ENCODE results near the gene PER1.

The PER1 gene

DNA sequence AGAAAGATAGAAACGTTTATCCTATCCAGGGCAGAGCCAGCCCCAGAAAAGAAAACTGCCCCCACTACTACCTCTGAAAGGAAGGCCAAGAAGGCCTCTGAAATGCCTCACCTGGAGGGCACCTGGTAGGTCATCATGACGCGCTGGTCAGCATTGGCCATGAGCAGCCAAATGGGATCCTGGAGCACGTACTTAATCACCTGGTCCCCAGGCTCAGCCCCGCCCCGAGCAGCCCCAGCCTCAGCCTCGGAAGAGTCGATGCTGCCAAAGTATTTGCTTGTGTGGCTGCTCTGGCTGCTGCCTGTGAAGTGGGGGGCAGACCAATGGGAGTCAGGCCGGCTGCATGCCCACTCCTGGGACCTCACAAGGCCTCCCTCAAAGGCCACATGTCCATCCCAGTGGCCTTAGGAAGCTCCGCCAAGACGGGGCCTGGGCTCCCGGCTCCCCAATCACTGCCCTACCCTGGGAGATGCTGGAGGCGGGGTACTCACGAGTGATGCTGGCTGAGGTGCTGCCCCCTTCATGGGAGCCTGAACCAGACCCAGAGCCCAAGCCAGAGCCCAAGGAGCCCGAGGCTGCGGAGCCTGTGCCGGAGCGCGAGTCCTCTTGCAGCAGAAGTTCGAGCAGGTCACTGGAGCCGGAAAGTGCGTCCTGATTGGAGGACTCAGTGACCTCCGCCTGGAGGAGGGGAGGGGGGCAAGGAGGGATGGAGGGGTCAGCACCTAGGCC is 9.9 kb downstream of the PER1 start:
- Histone ChIP-seq H2AFZ (ENCODE audit: low read length) (no peak overlapping the region), H3K79me2 (ENCODE audit: insufficient read depth, low read length) (no peaks in the 10 kb centered on the region), H3F3A (ENCODE audit: low read depth) (peaks cover 5% of the 10 kb centered on the region; the same call in 1 of the 2 replicates), H3K9ac (ENCODE audit: low read depth, low read length, poor library complexity, severe bottlenecking) (no peak overlapping the region), H4K20me1 (ENCODE audit: insufficient read depth, low read length, poor library complexity, severe bottlenecking) (no peaks in the 10 kb centered on the region), H3K9me2 (replicated peaks; ENCODE audit: low read depth, low read length) (no peaks in the 10 kb centered on the region), H3K9me3 (ENCODE audit: insufficient read depth, low read depth, low read length) (no peaks in the 10 kb centered on the region), H3K4me3 (ENCODE audit: low read length, poor library complexity, severe bottlenecking) (no peak overlapping the region), H3K27me3 (ENCODE audit: insufficient read depth, low read length, poor library complexity, severe bottlenecking) (no peaks in the 10 kb centered on the region), H3K4me1 (ENCODE audit: insufficient read depth, low read length, poor library complexity, severe bottlenecking) (peaks cover 16% of the 10 kb centered on the region), H3K4me2 (ENCODE audit: low read depth, low read length, poor library complexity, severe bottlenecking) (no peak overlapping the region), H3K36me3 (ENCODE audit: insufficient read depth, low read length) (peaks cover 27% of the 10 kb centered on the region; the same call in 1 of the 2 replicates)
- TF ChIP-seq, protein P1, sequence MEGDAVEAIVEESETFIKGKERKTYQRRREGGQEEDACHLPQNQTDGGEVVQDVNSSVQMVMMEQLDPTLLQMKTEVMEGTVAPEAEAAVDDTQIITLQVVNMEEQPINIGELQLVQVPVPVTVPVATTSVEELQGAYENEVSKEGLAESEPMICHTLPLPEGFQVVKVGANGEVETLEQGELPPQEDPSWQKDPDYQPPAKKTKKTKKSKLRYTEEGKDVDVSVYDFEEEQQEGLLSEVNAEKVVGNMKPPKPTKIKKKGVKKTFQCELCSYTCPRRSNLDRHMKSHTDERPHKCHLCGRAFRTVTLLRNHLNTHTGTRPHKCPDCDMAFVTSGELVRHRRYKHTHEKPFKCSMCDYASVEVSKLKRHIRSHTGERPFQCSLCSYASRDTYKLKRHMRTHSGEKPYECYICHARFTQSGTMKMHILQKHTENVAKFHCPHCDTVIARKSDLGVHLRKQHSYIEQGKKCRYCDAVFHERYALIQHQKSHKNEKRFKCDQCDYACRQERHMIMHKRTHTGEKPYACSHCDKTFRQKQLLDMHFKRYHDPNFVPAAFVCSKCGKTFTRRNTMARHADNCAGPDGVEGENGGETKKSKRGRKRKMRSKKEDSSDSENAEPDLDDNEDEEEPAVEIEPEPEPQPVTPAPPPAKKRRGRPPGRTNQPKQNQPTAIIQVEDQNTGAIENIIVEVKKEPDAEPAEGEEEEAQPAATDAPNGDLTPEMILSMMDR (conservative IDR thresholded peaks at IDR 0.05; ENCODE audit: low read length): no peak
- no peak for TF ChIP-seq EZH2phosphoT487 (IDR thresholded peaks at IDR 0.05; ENCODE audit: borderline replicate concordance)

DNA sequence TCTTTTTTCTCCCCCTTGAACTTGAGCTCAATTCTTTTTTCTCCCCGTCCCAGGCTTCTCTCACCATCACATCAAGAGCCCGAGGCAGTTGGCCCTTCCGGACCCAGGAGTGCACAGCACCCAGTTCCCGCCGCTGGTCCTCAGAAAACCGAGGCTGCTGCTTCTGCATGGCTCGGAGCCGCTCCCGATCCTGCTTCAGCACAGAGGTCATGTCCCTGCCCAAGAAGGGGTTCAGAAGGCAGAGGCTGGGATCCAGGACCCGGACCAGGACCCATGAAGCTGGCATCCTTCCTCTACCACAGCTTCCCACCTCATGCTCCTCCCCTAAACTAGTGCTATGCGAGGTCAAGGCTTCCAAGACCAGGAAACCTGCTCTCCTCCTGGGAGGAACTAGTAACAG is 10.5 kb downstream of the PER1 start:
- Histone ChIP-seq H3K9ac (ENCODE audit: low read depth, low read length, poor library complexity, severe bottlenecking) (no peak overlapping the region), H4K20me1 (ENCODE audit: insufficient read depth, low read length, poor library complexity, severe bottlenecking) (no peaks in the 10 kb centered on the region), H2AFZ (ENCODE audit: low read length) (no peak overlapping the region), H3K27me3 (ENCODE audit: insufficient read depth, low read length, poor library complexity, severe bottlenecking) (no peaks in the 10 kb centered on the region), H3K79me2 (ENCODE audit: insufficient read depth, low read length) (no peaks in the 10 kb centered on the region), H3K4me1 (ENCODE audit: insufficient read depth, low read length, poor library complexity, severe bottlenecking) (peaks cover 16% of the 10 kb centered on the region), H3K9me3 (ENCODE audit: insufficient read depth, low read depth, low read length) (no peaks in the 10 kb centered on the region), H3F3A (ENCODE audit: low read depth) (peaks cover 5% of the 10 kb centered on the region; the same call in 1 of the 2 replicates), H3K9me2 (replicated peaks; ENCODE audit: low read depth, low read length) (no peaks in the 10 kb centered on the region), H3K36me3 (ENCODE audit: insufficient read depth, low read length) (peaks cover 26% of the 10 kb centered on the region; the same call in 1 of the 2 replicates), H3K4me3 (ENCODE audit: low read length, poor library complexity, severe bottlenecking) (no peak overlapping the region), H3K4me2 (ENCODE audit: low read depth, low read length, poor library complexity, severe bottlenecking) (no peak overlapping the region)
- TF ChIP-seq, protein P1 (conservative IDR thresholded peaks at IDR 0.05; ENCODE audit: low read length): no peak
- no peak for TF ChIP-seq EZH2phosphoT487 (IDR thresholded peaks at IDR 0.05; ENCODE audit: borderline replicate concordance)

DNA sequence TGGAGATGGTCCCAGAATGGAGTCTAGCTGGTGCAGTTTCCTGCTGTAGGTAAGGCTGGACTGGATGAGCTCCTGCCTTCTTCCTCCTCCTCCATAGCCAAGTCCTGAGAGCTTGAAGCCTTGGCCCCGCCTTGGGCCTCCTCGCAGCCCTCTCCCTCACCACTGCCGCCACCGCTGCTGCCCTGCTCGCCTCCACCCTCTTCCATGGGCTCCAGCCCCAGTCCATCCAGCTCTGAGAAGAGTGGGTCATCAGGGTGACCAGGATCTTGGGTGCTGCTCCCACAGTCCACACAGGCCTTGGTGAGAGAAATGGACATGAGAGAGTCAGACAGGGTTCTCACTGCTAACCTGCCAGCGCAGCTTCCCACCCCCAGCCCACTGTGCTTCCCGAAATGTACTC is 11.2 kb downstream of the PER1 start:
- no peaks in the 10 kb centered on the region for H3K27me3 ChIP-seq (ENCODE audit: insufficient read depth, low read length, poor library complexity, severe bottlenecking)
- H3K4me2 ChIP-seq (ENCODE audit: low read depth, low read length, poor library complexity, severe bottlenecking): no peak overlapping the region
- H3K4me3 ChIP-seq (ENCODE audit: low read length, poor library complexity, severe bottlenecking): no peak overlapping the region
- no peaks in the 10 kb centered on the region for H3K79me2 ChIP-seq (ENCODE audit: insufficient read depth, low read length)
- no peak overlapping the region for H3K9ac ChIP-seq (ENCODE audit: low read depth, low read length, poor library complexity, severe bottlenecking)
- H3K9me3 ChIP-seq (ENCODE audit: insufficient read depth, low read depth, low read length): no peaks in the 10 kb centered on the region
- H3K4me1 ChIP-seq (ENCODE audit: insufficient read depth, low read length, poor library complexity, severe bottlenecking): peaks cover 16% of the 10 kb centered on the region
- H2AFZ ChIP-seq (ENCODE audit: low read length): no peak overlapping the region
- TF ChIP-seq EZH2phosphoT487 (IDR thresholded peaks at IDR 0.05; ENCODE audit: borderline replicate concordance): no peak
- peaks cover 5% of the 10 kb centered on the region; the same call in 1 of the 2 replicates for H3F3A ChIP-seq (ENCODE audit: low read depth)
- H3K9me2 ChIP-seq (replicated peaks; ENCODE audit: low read depth, low read length): no peaks in the 10 kb centered on the region
- H3K36me3 ChIP-seq (ENCODE audit: insufficient read depth, low read length): peaks cover 20% of the 10 kb centered on the region; the same call in 1 of the 2 replicates
- no peaks in the 10 kb centered on the region for H4K20me1 ChIP-seq (ENCODE audit: insufficient read depth, low read length, poor library complexity, severe bottlenecking)

All from Loucy (cell line).